GM12864 (cell line): ENCODE measurements around the gene ST3GAL3.
"Not testable (repeated sequence)": the region's sequence is repeated elsewhere in the genome, so short reads cannot be mapped to it uniquely, and the experiment has no call there.

ENCODE experiments used
- DNase-seq: peaks from one replicate; pipeline ENCODE4 v3.0.0-alpha.2; 2011; ENCODE audit warnings: low read depth
- H3K4me3 ChIP-seq: 2 replicates; pipeline ENCODE4 v1.5.1; 2011; ENCODE audit warnings: mild to moderate bottlenecking, low read depth, low read length, control low read depth
- TF ChIP-seq, protein P1 (sequence below): IDR thresholded peaks from 2 replicates; pipeline ENCODE4 v1.5.1; 2011; ENCODE audit warnings: low read depth, mild to moderate bottlenecking, moderate library complexity, low read length, control low read depth, inconsistent platforms; ENCODE audit errors: missing control alignments

Gene ST3GAL3

DNA sequence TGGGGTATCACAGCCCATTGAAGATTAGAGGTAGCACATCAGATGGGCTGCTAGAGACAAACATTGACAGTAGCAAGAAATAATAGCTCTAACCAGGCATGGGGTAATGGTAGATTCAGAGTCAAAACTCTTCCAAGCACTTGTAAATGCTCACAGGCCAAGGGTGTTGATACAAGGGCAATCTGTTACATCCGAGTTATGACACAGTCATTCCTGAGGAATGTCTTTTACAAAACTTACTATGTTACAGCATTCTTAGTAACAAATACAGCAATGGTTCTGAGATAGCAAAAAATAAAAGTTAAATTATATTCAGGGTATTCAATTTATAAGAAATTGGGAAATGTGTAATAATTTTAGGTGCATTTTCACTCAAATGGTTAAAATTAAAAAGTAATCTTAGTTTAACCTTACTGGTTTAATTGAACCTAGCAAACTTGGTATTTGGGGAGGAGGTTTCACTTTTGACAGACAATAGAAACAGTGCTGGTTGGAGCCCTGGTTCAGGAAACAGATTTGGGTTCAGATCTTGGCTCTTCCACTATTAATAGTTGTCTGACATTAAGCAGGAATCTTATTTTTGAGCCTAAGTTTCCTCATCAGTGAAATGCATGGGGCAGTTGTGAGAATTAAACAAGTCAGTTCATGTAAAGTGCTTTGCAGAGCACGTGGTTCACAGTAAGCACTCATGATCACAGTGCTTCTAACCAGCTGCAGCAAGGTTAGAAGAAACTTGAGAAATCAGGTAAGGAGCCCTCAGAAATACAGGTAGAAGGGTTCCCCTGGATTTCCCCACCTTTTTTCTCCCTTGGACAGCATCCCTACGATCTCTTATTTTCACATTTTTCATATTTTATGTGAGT lies 4.4 kb downstream of the ST3GAL3 start:
- TF ChIP-seq, protein P1, sequence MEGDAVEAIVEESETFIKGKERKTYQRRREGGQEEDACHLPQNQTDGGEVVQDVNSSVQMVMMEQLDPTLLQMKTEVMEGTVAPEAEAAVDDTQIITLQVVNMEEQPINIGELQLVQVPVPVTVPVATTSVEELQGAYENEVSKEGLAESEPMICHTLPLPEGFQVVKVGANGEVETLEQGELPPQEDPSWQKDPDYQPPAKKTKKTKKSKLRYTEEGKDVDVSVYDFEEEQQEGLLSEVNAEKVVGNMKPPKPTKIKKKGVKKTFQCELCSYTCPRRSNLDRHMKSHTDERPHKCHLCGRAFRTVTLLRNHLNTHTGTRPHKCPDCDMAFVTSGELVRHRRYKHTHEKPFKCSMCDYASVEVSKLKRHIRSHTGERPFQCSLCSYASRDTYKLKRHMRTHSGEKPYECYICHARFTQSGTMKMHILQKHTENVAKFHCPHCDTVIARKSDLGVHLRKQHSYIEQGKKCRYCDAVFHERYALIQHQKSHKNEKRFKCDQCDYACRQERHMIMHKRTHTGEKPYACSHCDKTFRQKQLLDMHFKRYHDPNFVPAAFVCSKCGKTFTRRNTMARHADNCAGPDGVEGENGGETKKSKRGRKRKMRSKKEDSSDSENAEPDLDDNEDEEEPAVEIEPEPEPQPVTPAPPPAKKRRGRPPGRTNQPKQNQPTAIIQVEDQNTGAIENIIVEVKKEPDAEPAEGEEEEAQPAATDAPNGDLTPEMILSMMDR = no peak
- no peak overlapping the region for H3K4me3 ChIP-seq
- no peak for DNase-seq

GRCh38 chr1:43716559-43717281 lies 9.4 kb downstream of the ST3GAL3 start:
- TF ChIP-seq, protein P1 = no peak
- no peak for DNase-seq
- no peak overlapping the region for H3K4me3 ChIP-seq

DNA sequence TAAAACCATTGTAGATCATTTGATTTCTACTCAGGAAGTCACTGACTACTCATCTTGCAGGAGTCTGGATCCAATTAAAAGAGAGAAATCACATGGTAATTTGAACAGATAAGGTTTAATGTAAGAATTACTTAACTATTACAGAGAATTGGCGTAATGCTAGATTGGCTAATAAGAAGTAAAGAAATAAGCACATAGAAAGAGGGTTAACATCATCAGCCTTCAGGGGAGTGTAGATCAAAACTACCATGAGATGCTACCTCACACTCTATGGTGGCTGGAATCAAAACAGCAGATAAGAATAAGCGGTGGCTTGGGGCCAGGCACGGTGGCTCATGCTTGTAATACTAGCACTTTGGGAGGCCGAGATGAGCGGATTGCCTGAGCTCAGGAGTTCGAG lies 11.7 kb downstream of the ST3GAL3 start:
- no peak overlapping the region for H3K4me3 ChIP-seq
- no peak for DNase-seq
- TF ChIP-seq, protein P1 = no peak

GRCh38 chr1:43719670-43720419 lies 12.5 kb downstream of the ST3GAL3 start:
- H3K4me3 ChIP-seq = not testable (repeated sequence)

DNA sequence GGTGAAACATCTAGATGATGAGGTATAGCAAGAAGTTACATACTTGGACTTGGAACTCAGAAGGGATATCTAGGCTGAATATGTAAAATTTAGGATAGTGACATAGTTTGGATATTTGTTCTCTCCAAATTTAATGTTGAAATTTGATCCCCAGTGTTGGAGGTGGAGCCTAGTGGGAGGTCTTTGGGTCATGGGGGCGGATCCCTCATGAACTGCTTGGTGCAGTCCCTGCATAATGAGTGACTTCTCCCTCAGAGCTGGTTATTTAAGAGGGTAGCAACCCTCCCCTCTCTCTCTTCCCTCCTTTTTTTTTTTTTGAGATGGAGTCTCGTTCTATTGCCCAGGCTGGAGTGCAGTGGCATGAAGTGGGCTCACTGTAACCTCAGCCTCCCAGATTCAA lies 15.5 kb downstream of the ST3GAL3 start:
- TF ChIP-seq, protein P1 = no peak
- no peak for DNase-seq

More at GRCh38 chr1:43719670-43720419, 12.5 kb downstream of the ST3GAL3 start:
- not testable (repeated sequence) for DNase-seq

GRCh38 chr1:43729816-43730463 lies 22.6 kb downstream of the ST3GAL3 start:
- TF ChIP-seq, protein P1 = no peak
- H3K4me3 ChIP-seq = no peak overlapping the region
- no peak for DNase-seq

More for the DNA sequence above, 15.5 kb downstream of the ST3GAL3 start:
- no peak overlapping the region for H3K4me3 ChIP-seq
